A673 (cell line): Measurements from ENCODE around the gene MFN2. TPM values are rescaled to one million over a fixed set of nuclear protein-coding genes. Genes with fewer than 3 reads are reported as not detected.
"Not testable (repeated sequence)": the region's sequence is repeated elsewhere in the genome, so short reads cannot be mapped to it uniquely, and the experiment has no call there.

ENCODE experiments used
- BruUV-seq: library from RNA; stranded (reverse); fragments of 400-500 nt; replicated peaks from 2 replicates; lab custom pipeline; 2021; lab: Mats Ljungman, UMichigan
- CTCF ChIA-PET: fragments of 300-600 bp; sonication (Branson Sonifier 250); formaldehyde crosslinking; loops from one replicate; lab custom pipeline; 2022; ENCODE audit warnings: antibody characterized with exemption; lab: Charles Lee
- POLR2A ChIA-PET: fragments of 300-600 bp; sonication (Branson Sonifier 250); formaldehyde crosslinking; loops from one replicate; lab custom pipeline; 2022; ENCODE audit warnings: antibody characterized with exemption; ENCODE audit not compliant: low non-redundant PET; lab: Charles Lee
- DNase-seq: peaks from one replicate; pipeline ENCODE4 v3.0.0-alpha.2; 2015; ENCODE audit warnings: low spot score
- H3K27ac ChIP-seq: fragments of 200-600 bp; sonication (generic); 2 replicates; pipeline ENCODE4 v1.5.1; 2016; ENCODE audit warnings: mixed run types, low read depth, mild to moderate bottlenecking, mixed read lengths, antibody characterized with exemption, low read length; ENCODE audit not compliant: poor library complexity, severe bottlenecking
- H3K27me3 ChIP-seq: fragments of 200-600 bp; sonication (generic); replicated peaks from 2 replicates; pipeline ENCODE4 v1.6.1; 2017; ENCODE audit warnings: mixed run types, low read depth, mild to moderate bottlenecking, mixed read lengths, antibody characterized with exemption, low read length; ENCODE audit not compliant: insufficient read depth, poor library complexity
- H3K36me3 ChIP-seq: fragments of 200-600 bp; sonication (generic); 2 replicates; pipeline ENCODE4 v1.6.1; 2016; ENCODE audit warnings: mixed run types, mild to moderate bottlenecking, mixed read lengths, antibody characterized with exemption, low read length; ENCODE audit not compliant: insufficient read depth, poor library complexity, severe bottlenecking
- H3K4me1 ChIP-seq: fragments of 200-600 bp; sonication (generic); 2 replicates; pipeline ENCODE4 v1.6.1; 2017; ENCODE audit warnings: mixed run types, mild to moderate bottlenecking, mixed read lengths, antibody characterized with exemption, low read length; ENCODE audit not compliant: insufficient read depth, poor library complexity, severe bottlenecking
- H3K4me3 ChIP-seq: fragments of 200-600 bp; sonication (generic); 2 replicates; pipeline ENCODE4 v1.5.1; 2016; ENCODE audit warnings: low read depth, mixed run types, mild to moderate bottlenecking, mixed read lengths, low read length; ENCODE audit not compliant: poor library complexity, severe bottlenecking
- H3K9me3 ChIP-seq: fragments of 200-600 bp; sonication (generic); 2 replicates; pipeline ENCODE4 v1.6.1; 2016; ENCODE audit warnings: mixed run types, low read depth, mild to moderate bottlenecking, mixed read lengths, antibody characterized with exemption, low read length; ENCODE audit not compliant: poor library complexity, severe bottlenecking
- EZH2 ChIP-seq: fragments of 200-600 bp; sonication (generic); IDR thresholded peaks from 2 replicates; pipeline ENCODE4 v1.6.1; 2017; ENCODE audit warnings: borderline replicate concordance, low read depth, mild to moderate bottlenecking, mixed read lengths, antibody characterized with exemption, low read length; ENCODE audit not compliant: poor library complexity, severe bottlenecking
- intact Hi-C: fragments of 100-400 bp; cut with micrococcal nuclease; formaldehyde crosslinking; loops from one replicate; pipeline ENCODE4 v1.10.0; 2022; ENCODE audit not compliant: unreplicated experiment
- total RNA-seq: library from RNA; stranded (reverse); gene quantifications from 2 replicates; pipeline ENCODE4 v1.2.3, GENCODE V29; 2021
- TF ChIP-seq, protein P1 (sequence below): fragments of 300-800, 200-600 bp; sonication (generic); conservative IDR thresholded peaks from 2 replicates; pipeline ENCODE4 v1.5.1; 2017; ENCODE audit warnings: low read depth, mild to moderate bottlenecking, antibody characterized with exemption, low read length, moderate library complexity, mixed read lengths

MFN2 gene
- total RNA-seq, 1 experiment from 2014 or later, result 160 TPM

DNA sequence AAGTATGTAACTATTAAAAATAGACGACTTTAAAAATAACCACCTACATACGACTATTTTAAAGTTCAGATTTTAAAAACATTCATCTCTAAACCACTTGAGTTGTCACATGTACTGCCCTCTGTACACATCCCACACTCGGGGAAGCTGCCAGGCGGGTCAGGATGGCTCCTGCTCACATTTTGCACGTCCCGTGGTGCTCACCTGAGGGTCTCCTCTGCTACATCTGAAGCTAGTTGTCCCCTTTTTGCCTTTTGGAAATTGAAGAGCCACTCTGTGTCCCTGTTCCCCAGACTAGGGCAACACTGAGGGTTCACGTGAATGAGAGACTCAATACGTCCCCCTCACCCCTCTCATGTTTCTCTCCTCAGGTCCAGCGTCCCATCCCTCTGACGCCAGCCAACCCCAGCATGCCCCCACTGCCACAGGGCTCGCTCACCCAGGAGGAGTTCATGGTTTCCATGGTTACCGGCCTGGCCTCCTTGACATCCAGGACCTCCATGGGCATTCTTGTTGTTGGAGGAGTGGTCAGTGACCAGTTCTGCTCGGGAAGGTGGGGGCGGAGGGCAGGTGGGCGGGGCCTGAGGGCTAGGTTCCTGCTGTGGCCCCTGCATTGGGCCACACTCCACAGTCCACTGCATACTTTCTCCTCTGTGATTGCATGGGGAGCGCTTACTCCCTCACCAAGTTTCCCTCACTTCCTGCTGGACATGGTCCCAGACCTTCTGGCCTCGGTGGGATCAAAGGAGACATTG lies 26.1 kb downstream of the MFN2 start:
- Histone ChIP-seq H3K4me1 (no peaks in the 10 kb centered on the region), H3K27ac (no peak overlapping the region), H3K36me3 (peaks cover 79% of the 10 kb centered on the region), H3K4me3 (no peak overlapping the region), H3K27me3 (no peaks in the 10 kb centered on the region), H3K9me3 (no peaks in the 10 kb centered on the region)
- POLR2A ChIA-PET, result no interaction called here
- CTCF ChIA-PET, result no interaction called here
- DNase-seq, result no peak
- intact Hi-C loops, result no loop called here
- no TSS peak for BruUV-seq
- TF ChIP-seq EZH2, result no peak
- TF ChIP-seq, protein P1, sequence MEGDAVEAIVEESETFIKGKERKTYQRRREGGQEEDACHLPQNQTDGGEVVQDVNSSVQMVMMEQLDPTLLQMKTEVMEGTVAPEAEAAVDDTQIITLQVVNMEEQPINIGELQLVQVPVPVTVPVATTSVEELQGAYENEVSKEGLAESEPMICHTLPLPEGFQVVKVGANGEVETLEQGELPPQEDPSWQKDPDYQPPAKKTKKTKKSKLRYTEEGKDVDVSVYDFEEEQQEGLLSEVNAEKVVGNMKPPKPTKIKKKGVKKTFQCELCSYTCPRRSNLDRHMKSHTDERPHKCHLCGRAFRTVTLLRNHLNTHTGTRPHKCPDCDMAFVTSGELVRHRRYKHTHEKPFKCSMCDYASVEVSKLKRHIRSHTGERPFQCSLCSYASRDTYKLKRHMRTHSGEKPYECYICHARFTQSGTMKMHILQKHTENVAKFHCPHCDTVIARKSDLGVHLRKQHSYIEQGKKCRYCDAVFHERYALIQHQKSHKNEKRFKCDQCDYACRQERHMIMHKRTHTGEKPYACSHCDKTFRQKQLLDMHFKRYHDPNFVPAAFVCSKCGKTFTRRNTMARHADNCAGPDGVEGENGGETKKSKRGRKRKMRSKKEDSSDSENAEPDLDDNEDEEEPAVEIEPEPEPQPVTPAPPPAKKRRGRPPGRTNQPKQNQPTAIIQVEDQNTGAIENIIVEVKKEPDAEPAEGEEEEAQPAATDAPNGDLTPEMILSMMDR, result no peak

DNA sequence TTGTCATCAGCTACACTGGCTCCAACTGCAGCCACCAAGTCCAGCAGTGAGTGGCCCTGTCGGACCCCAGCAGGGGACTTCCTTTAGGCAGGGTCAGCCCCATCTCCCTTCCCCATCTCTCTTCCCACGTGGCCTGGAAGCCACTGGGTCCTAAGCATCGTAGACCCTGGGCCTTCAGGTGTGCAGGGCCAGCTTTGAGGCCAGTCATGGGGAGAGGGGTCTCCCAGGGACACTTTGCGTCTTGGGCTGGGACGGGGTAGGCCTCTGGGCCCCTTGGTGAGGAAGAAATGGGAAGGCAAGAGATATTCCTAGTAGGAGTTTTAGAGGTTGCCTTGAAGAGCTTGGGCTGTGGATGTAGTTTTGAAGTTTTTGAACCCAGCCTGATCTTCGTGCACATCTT lies 27.0 kb downstream of the MFN2 start:
- ChIA-PET POLR2A (no interaction called here), CTCF (no interaction called here)
- DNase-seq, result no peak
- Histone ChIP-seq H3K36me3 (peaks cover 79% of the 10 kb centered on the region), H3K4me3 (no peak overlapping the region), H3K4me1 (no peaks in the 10 kb centered on the region), H3K27ac (no peak overlapping the region), H3K9me3 (no peaks in the 10 kb centered on the region), H3K27me3 (no peaks in the 10 kb centered on the region)
- BruUV-seq, result no TSS peak
- intact Hi-C loops, result no loop called here
- TF ChIP-seq, protein P1, result no peak
- TF ChIP-seq EZH2, result no peak

DNA sequence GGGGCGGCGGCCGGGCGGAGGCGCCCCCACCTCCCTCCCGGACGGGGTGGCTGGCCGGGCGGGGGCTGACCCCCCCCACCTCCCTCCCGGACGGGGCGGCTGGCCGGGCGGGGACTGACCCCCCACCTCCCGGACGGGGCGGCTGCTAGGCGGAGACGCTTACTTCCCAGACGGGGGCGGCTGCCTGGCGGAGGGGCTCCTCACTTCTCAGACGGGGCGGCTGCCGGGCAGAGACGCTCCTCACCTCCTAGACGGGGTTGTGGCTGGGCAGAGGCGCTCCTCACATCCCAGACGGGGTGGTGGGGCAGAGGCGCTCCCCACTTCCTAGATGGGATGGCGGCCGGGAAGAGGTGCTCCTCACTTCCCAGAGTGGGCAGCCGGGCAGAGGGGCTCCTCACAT lies 28.1 kb downstream of the MFN2 start:
- peaks cover 78% of the 10 kb centered on the region for H3K36me3 ChIP-seq
- DNase-seq, intact Hi-C loops, POLR2A ChIA-PET, CTCF ChIA-PET, H3K27me3 ChIP-seq, H3K9me3 ChIP-seq, H3K27ac ChIP-seq, BruUV-seq, H3K4me3 ChIP-seq, H3K4me1 ChIP-seq: not testable (repeated sequence)

DNA sequence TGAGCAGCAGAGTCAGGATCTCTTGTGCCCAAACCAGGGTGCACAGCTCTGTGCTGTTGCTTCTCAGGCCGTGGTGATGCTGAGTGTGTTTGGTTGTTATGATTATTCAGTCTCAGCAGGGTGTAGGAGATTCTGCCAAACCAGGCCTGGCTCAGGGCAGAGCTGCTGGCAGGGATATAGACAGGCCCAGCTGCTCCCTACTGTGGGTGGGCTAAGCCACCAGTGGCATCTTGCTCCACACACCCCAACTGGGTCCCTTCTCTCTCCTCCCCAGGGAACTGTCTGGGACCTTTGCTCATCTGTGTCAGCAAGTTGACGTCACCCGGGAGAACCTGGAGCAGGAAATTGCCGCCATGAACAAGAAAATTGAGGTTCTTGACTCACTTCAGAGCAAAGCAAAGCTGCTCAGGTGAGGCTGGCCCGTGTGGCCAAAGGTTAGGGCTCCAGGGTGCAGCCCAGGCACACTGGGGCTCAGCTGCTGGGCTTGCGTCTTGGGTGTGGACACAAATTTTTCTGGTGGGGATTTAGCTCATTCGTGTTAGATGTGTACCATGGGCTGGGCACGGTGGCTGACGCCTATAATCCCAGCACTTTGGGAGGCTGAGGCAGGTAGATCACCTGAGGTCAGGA lies 29.2 kb downstream of the MFN2 start:
- ChIA-PET CTCF (no interaction called here), POLR2A (no interaction called here)
- H3K27me3 ChIP-seq, result no peaks in the 10 kb centered on the region
- H3K27ac ChIP-seq, result no peak overlapping the region
- intact Hi-C loops, result no loop called here
- H3K4me3 ChIP-seq, result no peak overlapping the region
- no peaks in the 10 kb centered on the region for H3K9me3 ChIP-seq
- TF ChIP-seq, protein P1, result no peak
- no peak for TF ChIP-seq EZH2
- no peaks in the 10 kb centered on the region for H3K4me1 ChIP-seq
- BruUV-seq, result no TSS peak
- peaks cover 69% of the 10 kb centered on the region for H3K36me3 ChIP-seq
- no peak for DNase-seq
